ENCODE data around the gene EFHC1. TPM values are rescaled to one million over a fixed set of nuclear protein-coding genes. Genes with fewer than 3 reads are reported as not detected.

Gene EFHC1
- total RNA-seq, 1 donor from 2014 or later, result 29.0 TPM

DNA sequence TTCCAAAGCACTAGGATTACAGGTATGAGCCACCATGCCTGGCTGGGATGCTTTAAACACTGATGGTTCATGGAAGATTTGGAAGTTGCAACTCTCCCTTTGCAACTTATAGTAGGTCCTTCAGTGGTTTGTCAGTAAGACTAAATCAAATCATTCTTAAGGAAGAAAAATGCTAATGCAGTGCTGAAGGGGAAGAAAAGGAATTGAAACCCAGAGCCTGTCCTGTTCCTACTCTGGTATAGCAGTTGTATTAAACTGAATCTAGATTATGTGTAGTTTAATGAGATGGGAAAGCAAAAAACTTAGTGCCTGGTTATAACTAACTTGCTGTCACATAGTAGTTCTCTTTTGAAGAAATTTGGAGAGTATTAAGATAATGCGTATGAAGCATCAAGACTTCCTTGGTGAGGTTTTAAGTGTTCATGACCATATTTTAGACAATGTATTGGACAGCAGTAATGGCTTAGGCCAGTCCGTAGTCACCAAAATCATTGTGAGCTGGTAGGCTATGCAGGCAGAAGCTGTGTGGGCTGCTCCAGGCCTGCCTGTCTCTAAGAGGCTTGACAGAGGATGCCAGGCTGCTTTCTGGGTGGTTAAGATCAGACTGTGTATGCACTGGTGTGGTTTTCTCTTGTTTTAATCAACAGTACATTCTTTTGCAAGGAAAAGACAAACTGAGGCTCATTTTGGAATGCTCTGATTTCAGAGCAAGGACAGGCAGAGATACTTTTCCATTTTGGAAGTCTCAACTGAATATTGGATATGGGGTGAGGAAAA is 44.2 kb upstream of the EFHC1 start:
- H3K27ac Mint-ChIP-seq (ENCODE audit: unreplicated experiment), result no peak overlapping the region
- no peaks in the 10 kb centered on the region for H3K9me3 Mint-ChIP-seq (ENCODE audit: unreplicated experiment)
- no peaks in the 10 kb centered on the region for H3K27me3 Mint-ChIP-seq (ENCODE audit: unreplicated experiment)

DNA sequence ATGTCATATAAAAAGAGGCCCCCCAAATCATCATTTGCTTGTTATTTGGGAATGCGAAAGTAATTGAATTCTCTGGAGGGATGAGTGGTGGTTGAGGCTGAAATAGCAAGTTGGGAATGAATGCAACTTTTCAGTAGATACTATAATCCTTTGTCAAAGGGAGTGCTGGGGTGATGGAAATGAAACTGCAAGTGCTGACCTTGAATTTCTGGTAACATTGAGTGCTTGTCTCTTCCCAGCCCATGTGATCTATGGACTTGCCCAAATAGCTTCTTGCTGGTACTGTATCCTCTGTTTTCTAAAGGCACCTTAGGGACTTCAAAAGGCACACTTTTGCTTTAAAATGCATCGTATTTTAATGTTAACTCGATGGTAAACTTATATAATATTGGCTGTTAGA is 43.4 kb upstream of the EFHC1 start:
- H3K4me1 Mint-ChIP-seq (ENCODE audit: unreplicated experiment), result no peaks in the 10 kb centered on the region
- no peak overlapping the region for H3K27ac Mint-ChIP-seq (ENCODE audit: unreplicated experiment)
- no peak for DNase-seq (ENCODE audit: low spot score)
- H3K36me3 Mint-ChIP-seq (ENCODE audit: low read depth, unreplicated experiment), result peaks cover 13% of the 10 kb centered on the region
- TF ChIP-seq, protein P1, sequence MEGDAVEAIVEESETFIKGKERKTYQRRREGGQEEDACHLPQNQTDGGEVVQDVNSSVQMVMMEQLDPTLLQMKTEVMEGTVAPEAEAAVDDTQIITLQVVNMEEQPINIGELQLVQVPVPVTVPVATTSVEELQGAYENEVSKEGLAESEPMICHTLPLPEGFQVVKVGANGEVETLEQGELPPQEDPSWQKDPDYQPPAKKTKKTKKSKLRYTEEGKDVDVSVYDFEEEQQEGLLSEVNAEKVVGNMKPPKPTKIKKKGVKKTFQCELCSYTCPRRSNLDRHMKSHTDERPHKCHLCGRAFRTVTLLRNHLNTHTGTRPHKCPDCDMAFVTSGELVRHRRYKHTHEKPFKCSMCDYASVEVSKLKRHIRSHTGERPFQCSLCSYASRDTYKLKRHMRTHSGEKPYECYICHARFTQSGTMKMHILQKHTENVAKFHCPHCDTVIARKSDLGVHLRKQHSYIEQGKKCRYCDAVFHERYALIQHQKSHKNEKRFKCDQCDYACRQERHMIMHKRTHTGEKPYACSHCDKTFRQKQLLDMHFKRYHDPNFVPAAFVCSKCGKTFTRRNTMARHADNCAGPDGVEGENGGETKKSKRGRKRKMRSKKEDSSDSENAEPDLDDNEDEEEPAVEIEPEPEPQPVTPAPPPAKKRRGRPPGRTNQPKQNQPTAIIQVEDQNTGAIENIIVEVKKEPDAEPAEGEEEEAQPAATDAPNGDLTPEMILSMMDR (IDR thresholded peaks at IDR 0.05; ENCODE audit: unreplicated experiment), result no peak
- no peaks in the 10 kb centered on the region for H3K9me3 Mint-ChIP-seq (ENCODE audit: unreplicated experiment)
- no peak overlapping the region for H3K4me3 Mint-ChIP-seq (ENCODE audit: unreplicated experiment)
- H3K27me3 Mint-ChIP-seq (ENCODE audit: unreplicated experiment), result no peaks in the 10 kb centered on the region

More for the DNA sequence above, 44.2 kb upstream of the EFHC1 start:
- H3K4me3 Mint-ChIP-seq (ENCODE audit: unreplicated experiment), result no peak overlapping the region
- no peak for DNase-seq (ENCODE audit: low spot score)
- TF ChIP-seq, protein P1 (IDR thresholded peaks at IDR 0.05; ENCODE audit: unreplicated experiment), result no peak
- peaks cover 13% of the 10 kb centered on the region for H3K36me3 Mint-ChIP-seq (ENCODE audit: low read depth, unreplicated experiment)
- no peaks in the 10 kb centered on the region for H3K4me1 Mint-ChIP-seq (ENCODE audit: unreplicated experiment)

DNA sequence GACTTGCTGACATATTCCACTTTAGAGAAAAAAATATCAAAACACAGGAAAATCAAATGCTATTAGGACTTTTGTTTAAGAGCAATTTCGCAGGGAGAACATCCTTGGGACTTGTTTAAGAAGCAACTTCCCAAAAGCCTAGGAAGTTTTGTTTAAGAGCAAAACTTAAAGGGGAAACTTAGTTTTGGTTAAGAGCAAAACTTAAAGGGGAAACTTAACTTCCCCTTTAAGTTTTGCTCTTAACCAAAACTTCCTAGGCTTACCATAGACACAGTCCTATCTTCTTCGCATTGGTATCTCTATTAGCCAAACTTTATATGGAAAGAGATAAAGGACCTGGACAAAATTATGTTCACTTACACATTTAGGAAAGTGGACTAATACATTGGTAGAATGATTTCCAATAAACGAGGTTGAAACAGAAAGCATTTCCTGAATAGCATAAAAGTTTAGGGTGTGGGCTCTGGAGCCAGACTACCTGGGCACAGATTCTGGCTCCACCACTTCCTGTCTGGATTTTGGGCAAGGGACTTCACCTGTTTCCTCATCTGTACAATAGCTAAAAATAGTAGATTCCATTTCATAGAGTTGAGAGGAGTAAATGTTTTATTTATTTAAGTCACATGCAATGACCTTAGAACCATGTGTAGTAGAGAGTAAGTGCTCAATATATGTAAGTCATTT is 42.5 kb upstream of the EFHC1 start:
- H3K27ac Mint-ChIP-seq (ENCODE audit: unreplicated experiment), result no peak overlapping the region
- peaks cover 13% of the 10 kb centered on the region for H3K36me3 Mint-ChIP-seq (ENCODE audit: low read depth, unreplicated experiment)
- no peaks in the 10 kb centered on the region for H3K9me3 Mint-ChIP-seq (ENCODE audit: unreplicated experiment)
- no peaks in the 10 kb centered on the region for H3K27me3 Mint-ChIP-seq (ENCODE audit: unreplicated experiment)
- DNase-seq (ENCODE audit: low spot score), result no peak
- no peaks in the 10 kb centered on the region for H3K4me1 Mint-ChIP-seq (ENCODE audit: unreplicated experiment)
- H3K4me3 Mint-ChIP-seq (ENCODE audit: unreplicated experiment), result no peak overlapping the region
- TF ChIP-seq, protein P1 (IDR thresholded peaks at IDR 0.05; ENCODE audit: unreplicated experiment), result no peak

DNA sequence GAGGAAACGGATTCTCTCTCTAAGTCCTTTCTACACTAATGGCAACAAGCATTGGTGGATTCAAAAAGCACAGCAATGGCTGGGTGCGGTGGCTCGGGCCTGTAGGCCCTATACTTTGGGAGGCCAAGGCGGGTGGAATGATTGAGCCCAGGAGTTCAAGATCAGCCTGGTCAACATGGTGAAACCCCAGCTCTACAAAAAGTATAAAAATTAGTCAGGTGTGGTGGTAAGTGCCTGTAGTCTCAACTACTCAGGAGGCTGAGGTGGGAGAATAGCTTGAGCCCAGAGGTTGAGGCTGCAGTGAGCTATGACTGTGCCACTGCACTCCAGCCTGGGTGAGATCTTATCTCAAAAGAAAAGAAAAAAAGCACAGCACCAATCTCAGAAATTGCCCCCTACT is 38.9 kb upstream of the EFHC1 start:
- Mint-ChIP-seq H3K27me3 (ENCODE audit: unreplicated experiment) (no peaks in the 10 kb centered on the region), H3K4me3 (ENCODE audit: unreplicated experiment) (no peak overlapping the region), H3K27ac (ENCODE audit: unreplicated experiment) (no peak overlapping the region), H3K4me1 (ENCODE audit: unreplicated experiment) (no peaks in the 10 kb centered on the region), H3K36me3 (ENCODE audit: low read depth, unreplicated experiment) (peaks cover 6% of the 10 kb centered on the region), H3K9me3 (ENCODE audit: unreplicated experiment) (no peaks in the 10 kb centered on the region)
- TF ChIP-seq, protein P1 (IDR thresholded peaks at IDR 0.05; ENCODE audit: unreplicated experiment), result no peak
- no peak for DNase-seq (ENCODE audit: low spot score)
